HepG2 (cell line): ENCODE measurements around the gene SLC17A8. TPM values are rescaled to one million over a fixed set of nuclear protein-coding genes. Genes with fewer than 3 reads are reported as not detected.

Source experiments
- IRX3 ChIP-seq: sonication (generic); formaldehyde crosslinking; IDR thresholded peaks from 2 replicates; pipeline ENCODE4 v1.8.1; 2023; ENCODE audit warnings: mild to moderate bottlenecking, low read depth, missing genetic modification reagents, borderline replicate concordance
- KDM2A ChIP-seq: sonication (generic); formaldehyde crosslinking; IDR thresholded peaks from 2 replicates; pipeline ENCODE4 v1.4.0; 2020; ENCODE audit warnings: low read depth, missing genetic modification reagents, borderline replicate concordance
- KDM5B ChIP-seq: sonication (generic); formaldehyde crosslinking; IDR thresholded peaks from 2 replicates; pipeline ENCODE4 v1.4.0; 2020; ENCODE audit warnings: missing genetic modification reagents, mild to moderate bottlenecking, borderline replicate concordance
- KDM6A ChIP-seq: IDR thresholded peaks from 2 replicates; pipeline ENCODE4 v1.6.1; 2016; ENCODE audit warnings: low read depth
- NFYC ChIP-seq: IDR thresholded peaks from 2 replicates; pipeline ENCODE4 v1.6.1; 2016; ENCODE audit warnings: missing genetic modification reagents, missing compliant biosample characterization
- SMAD1 ChIP-seq: sonication (generic); formaldehyde crosslinking; IDR thresholded peaks from 2 replicates; pipeline ENCODE4 v1.4.0; 2020; ENCODE audit warnings: missing genetic modification reagents, low read depth, mild to moderate bottlenecking, borderline replicate concordance
- SP1 ChIP-seq, 2 experiments: fragments of 450-650 bp in 1 of 2; sonication (generic) in 1 of 2; formaldehyde crosslinking in 1 of 2; IDR thresholded peaks; 2 replicates each; pipeline versions ENCODE4 v1.4.0 to v1.6.1; 2016 to 2020; ENCODE audit warnings: missing genetic modification reagents in 1 of 2
- TCF7L2 ChIP-seq: IDR thresholded peaks from 2 replicates; pipeline ENCODE4 v1.6.1; 2011; ENCODE audit warnings: mild to moderate bottlenecking, low read depth, low read length, moderate library complexity
- THAP9 ChIP-seq: sonication (generic); formaldehyde crosslinking; IDR thresholded peaks from 2 replicates; pipeline ENCODE4; 2020; ENCODE audit warnings: missing genetic modification reagents, mild to moderate bottlenecking, borderline replicate concordance
- ZFP36 ChIP-seq: fragments of 150-350 bp; IDR thresholded peaks from 2 replicates; pipeline ENCODE4 v1.6.1; 2018; ENCODE audit warnings: borderline replicate concordance, low read length, low read depth; ENCODE audit not compliant: partially characterized antibody
- ZHX2 ChIP-seq, 2 experiments: sonication (generic) in 1 of 2; formaldehyde crosslinking in 1 of 2; IDR thresholded peaks; 2 replicates each; pipeline versions ENCODE4 v1.6.1 to v1.9.0; 2014 to 2022; ENCODE audit warnings: antibody characterized with exemption in 1 of 2, borderline replicate concordance in 1 of 2, inconsistent platforms in 1 of 2, low read depth in 1 of 2, missing genetic modification reagents in 1 of 2
- ZIK1 ChIP-seq: sonication (generic); formaldehyde crosslinking; IDR thresholded peaks from 2 replicates; pipeline ENCODE4 v1.5.0; 2020; ENCODE audit warnings: mild to moderate bottlenecking, low read depth, missing genetic modification reagents, borderline replicate concordance
- ZNF503 ChIP-seq: sonication (generic); formaldehyde crosslinking; IDR thresholded peaks from 2 replicates; pipeline ENCODE4 v1.4.0; 2020; ENCODE audit warnings: missing genetic modification reagents
- ZNF562 ChIP-seq: sonication (generic); formaldehyde crosslinking; IDR thresholded peaks from 2 replicates; pipeline ENCODE4 v1.8.0; 2022; ENCODE audit warnings: missing genetic modification reagents, borderline replicate concordance
- ZNF749 ChIP-seq: sonication (generic); formaldehyde crosslinking; IDR thresholded peaks from 2 replicates; pipeline ENCODE4 v1.8.0; 2022; ENCODE audit warnings: mild to moderate bottlenecking, missing genetic modification reagents, moderate library complexity, borderline replicate concordance
- polyA plus RNA-seq, 8 experiments: library from polyadenylated mRNA; depleted of rRNA in 3 of 8; stranded (reverse) in 7 of 8; unstranded in 1 of 8; fragments of >200 nt; fragmentation: Illumina TruSeq in 4 of 8; extraction: Trizol in 4 of 8; gene quantifications; 2 replicates each; pipeline versions ENCODE4 v1.2.1 to v1.2.3, GENCODE V29; 2011 to 2016; ENCODE audit warnings: low read depth in 4 of 8, missing spikeins in 1 of 8, mixed read lengths in 1 of 8; ENCODE audit not compliant: insufficient read depth in 1 of 8
- total RNA-seq, 5 experiments: library from RNA; depleted of rRNA; stranded (reverse); fragments of >200 nt; fragmentation: Illumina TruSeq; extraction: Trizol; gene quantifications; 2 replicates each; pipeline ENCODE4 v1.2.3, GENCODE V29; 2016; ENCODE audit warnings: low read depth in 1 of 5

SLC17A8 gene
- total and polyA plus RNA-seq, 2 of the 13 experiments (the other 11 are each of a cell fraction or from before 2014, with no cell fraction given), result 0.07 to 0.15 TPM

GRCh38 chr12:100437038-100437841 is 80.4 kb downstream of the SLC17A8 start (continued):
- no peak for TF ChIP-seq ZHX2 (IDR thresholded peaks at IDR 0.05; ENCODE audit: low read depth)
- 0 out of 2 replicates have a peak, but pooled peaks have one; percentile 54 for TF ChIP-seq ZHX2 (CRISPR knock-in tag; IDR thresholded peaks at IDR 0.05; ENCODE audit: borderline replicate concordance)
- no peak for TF ChIP-seq THAP9 (CRISPR knock-in tag)
- no peak for TF ChIP-seq SMAD1 (CRISPR knock-in tag)
- TF ChIP-seq ZNF562 (CRISPR knock-in tag), result no peak
- TF ChIP-seq ZNF503 (CRISPR knock-in tag), result peak; percentile 94
- TF ChIP-seq ZNF749 (CRISPR knock-in tag), result no peak; the same call in 1 of the 2 replicates
- TF ChIP-seq ZFP36, result no peak
- peak; percentile 75 for TF ChIP-seq TCF7L2
- no peak for TF ChIP-seq KDM5B (CRISPR knock-in tag)
- no peak for TF ChIP-seq ZIK1
- no peak for TF ChIP-seq SP1 (IDR thresholded peaks at IDR 0.05)
- no peak for TF ChIP-seq SP1 (CRISPR knock-in tag; IDR thresholded peaks at IDR 0.05)
- TF ChIP-seq KDM2A, result 0 out of 2 replicates have a peak, but pooled peaks have one; percentile 43
- TF ChIP-seq NFYC (CRISPR knock-in tag), result no peak
- no peak for TF ChIP-seq IRX3 (CRISPR knock-in tag)
- peak; percentile 96 for TF ChIP-seq KDM6A (CRISPR knock-in tag)
